ENCODE results near the gene G3BP1. TPM values are rescaled to one million over a fixed set of nuclear protein-coding genes. Genes with fewer than 3 reads are reported as not detected.

The G3BP1 gene
- total and polyA plus RNA-seq, 4 donors, result 26.9 to 144 (median 62.7) TPM

DNA sequence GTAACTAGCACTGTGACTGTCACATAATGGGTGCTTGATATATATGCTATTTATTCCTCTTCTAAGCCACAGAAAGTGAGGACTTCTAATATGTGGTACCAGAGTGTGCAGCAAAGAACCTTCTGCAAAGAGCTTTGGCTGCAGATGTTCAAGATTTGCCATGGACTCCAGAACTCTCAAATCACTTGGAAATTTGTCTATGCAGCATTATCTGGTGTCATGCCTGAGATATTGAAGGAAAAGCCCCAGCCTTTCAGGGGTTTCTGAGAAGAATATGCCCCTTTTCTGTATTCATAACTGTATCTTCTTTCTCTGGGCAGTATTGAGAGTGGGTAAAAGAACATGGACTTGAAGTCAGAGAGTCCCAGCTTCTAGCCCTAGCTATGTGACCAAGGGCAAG lies 4.8 kb upstream of the G3BP1 start:
- Histone ChIP-seq H3K27ac (ENCODE audit: low read depth in 1 of 2, low read length in 2 of 2) (no peak overlapping the region), H3K4me3 (ENCODE audit: low read depth in 1 of 3, low read length in 3 of 3) (no peak overlapping the region), H3K4me1 (ENCODE audit: control insufficient read depth in 4 of 4, insufficient read depth in 4 of 4, low read length in 3 of 4) (peaks cover 0 to 6% (median 3%) of the 10 kb centered on the region in 4 donors), H3K9me3 (ENCODE audit: control insufficient read depth in 4 of 4, low read length in 3 of 4) (no peaks in the 10 kb centered on the region), H3K27me3 (ENCODE audit: control insufficient read depth in 4 of 4, insufficient read depth in 4 of 4, low read length in 3 of 4) (no peaks in the 10 kb centered on the region), H3K36me3 (ENCODE audit: control insufficient read depth in 4 of 4, insufficient read depth in 3 of 4, low read depth in 1 of 4, low read length in 3 of 4) (no peaks in the 10 kb centered on the region), H3K9ac (ENCODE audit: low read depth in 1 of 2, low read length in 2 of 2) (no peak overlapping the region)
- no peak for DNase-seq (ENCODE audit: low spot score)
- no peak for TF ChIP-seq RXRA (IDR thresholded peaks at IDR 0.05)
- TF ChIP-seq TAF1 (conservative IDR thresholded peaks at IDR 0.05), result no peak
- no peak for TF ChIP-seq EGR1 (IDR thresholded peaks at IDR 0.05; ENCODE audit: low read depth in 2 of 2)
- TF ChIP-seq GABPA (IDR thresholded peaks at IDR 0.05 in 1 of 2, conservative IDR thresholded peaks at IDR 0.05 in 1 of 2), result no peak
- TF ChIP-seq RAD21 (IDR thresholded peaks at IDR 0.05), result no peak
- TF ChIP-seq YY1 (IDR thresholded peaks at IDR 0.05), result no peak
- TF ChIP-seq JUND (IDR thresholded peaks at IDR 0.05), result no peak
- no peak for TF ChIP-seq NR2F2 (IDR thresholded peaks at IDR 0.05)
- TF ChIP-seq FOXA1 (IDR thresholded peaks at IDR 0.05), result no peak
- TF ChIP-seq HNF4A (conservative IDR thresholded peaks at IDR 0.05), result no peak
- no peak for TF ChIP-seq ZBTB33 (IDR thresholded peaks at IDR 0.05)
- no peak for TF ChIP-seq REST (IDR thresholded peaks at IDR 0.05)

GRCh38 chr5:151770383-151771258 lies 1.1 kb upstream of the G3BP1 start:
- H3K27me3 ChIP-seq (ENCODE audit: control insufficient read depth in 4 of 4, insufficient read depth in 4 of 4, low read length in 3 of 4), result no peaks in the 10 kb centered on the region
- H3K4me3 ChIP-seq (ENCODE audit: low read depth in 1 of 3, low read length in 3 of 3), result peak overlapping the region; percentile 21 to 76 (median 60)
- peak overlapping the region; percentile 91 to 97 for H3K27ac ChIP-seq (ENCODE audit: low read depth in 1 of 2, low read length in 2 of 2)
- TF ChIP-seq ZBTB33 (IDR thresholded peaks at IDR 0.05), result peak; percentile 17
- no peak for TF ChIP-seq YY1 (IDR thresholded peaks at IDR 0.05)
- peak in 1 of 2 donors; percentile 4 for TF ChIP-seq RAD21 (IDR thresholded peaks at IDR 0.05)
- no peaks in the 10 kb centered on the region for H3K36me3 ChIP-seq (ENCODE audit: control insufficient read depth in 4 of 4, insufficient read depth in 3 of 4, low read depth in 1 of 4, low read length in 3 of 4)
- H3K9ac ChIP-seq (ENCODE audit: low read depth in 1 of 2, low read length in 2 of 2), result peak overlapping the region; percentile 86 to 88
- peak; percentile 67 for DNase-seq (ENCODE audit: low spot score)
- WGBS, result 9% methylated on average over 75 of the region's 75 CpGs
- peaks cover 6 to 36% (median 22%) of the 10 kb centered on the region in 4 donors for H3K4me1 ChIP-seq (ENCODE audit: control insufficient read depth in 4 of 4, insufficient read depth in 4 of 4, low read length in 3 of 4)
- H3K9me3 ChIP-seq (ENCODE audit: control insufficient read depth in 4 of 4, low read length in 3 of 4), result no peaks in the 10 kb centered on the region
